Activated CD4-positive, alpha-beta T cell treated with anti-CD3 and anti-CD28 coated beads, Interleukin-2, amount 50 U/mL, for 16 hours (primary cell): ENCODE measurements around the gene ULK2.
A peak's percentile ranks its signal among the peaks of the same experiment; 100 is the strongest.
"Not testable (repeated sequence)": the region's sequence is repeated elsewhere in the genome, so short reads cannot be mapped to it uniquely, and the experiment has no call there.

ENCODE experiments used
- DNase-seq: peaks from one replicate; pipeline ENCODE4 v3.0.0-alpha.2; 2020

The ULK2 gene

GRCh38 chr17:19766016-19766415 lies 101.7 kb downstream of the ULK2 start:
- no peak for DNase-seq

- not testable (repeated sequence) for DNase-seq
These were observed 103.7 kb downstream of the ULK2 start for GRCh38 chr17:19763991-19764390.

- no peak for DNase-seq
These were observed 104.3 kb downstream of the ULK2 start for GRCh38 chr17:19763416-19763815.

- DNase-seq = no peak
These were observed 105.2 kb downstream of the ULK2 start for GRCh38 chr17:19762515-19762961.

GRCh38 chr17:19760746-19761145 lies 107.0 kb downstream of the ULK2 start:
- DNase-seq = no peak

GRCh38 chr17:19759568-19760549 lies 107.9 kb downstream of the ULK2 start:
- no peak for DNase-seq

- no peak for DNase-seq
These were observed 110.1 kb downstream of the ULK2 start for GRCh38 chr17:19757536-19758180.

- no peak for DNase-seq
These were observed 111.2 kb downstream of the ULK2 start for GRCh38 chr17:19756546-19756945.

- no peak for DNase-seq
These were observed 111.8 kb downstream of the ULK2 start for GRCh38 chr17:19755821-19756510.

GRCh38 chr17:19755392-19755791 lies 112.3 kb downstream of the ULK2 start:
- no peak for DNase-seq

GRCh38 chr17:19753661-19754463 lies 113.9 kb downstream of the ULK2 start:
- no peak for DNase-seq

- no peak for DNase-seq
These were observed 114.7 kb downstream of the ULK2 start for GRCh38 chr17:19753051-19753509.

GRCh38 chr17:19752216-19753050 lies 115.3 kb downstream of the ULK2 start:
- no peak for DNase-seq

GRCh38 chr17:19750835-19751234 lies 116.9 kb downstream of the ULK2 start:
- no peak for DNase-seq

- DNase-seq = peak; percentile 6
These were observed 117.6 kb downstream of the ULK2 start for GRCh38 chr17:19750020-19750572.

GRCh38 chr17:19748807-19749193 lies 118.9 kb downstream of the ULK2 start:
- DNase-seq = no peak

GRCh38 chr17:19747829-19748806 lies 119.6 kb downstream of the ULK2 start, which contains the start of gene ALDH3A1:
ALDH3A1 (minus strand) TSS chr17:19748298; CDS start chr17:19745129, 3,169 bp downstream.
- no peak for DNase-seq

GRCh38 chr17:19747159-19747719 lies 120.5 kb downstream of the ULK2 start:
- DNase-seq = no peak

- DNase-seq = no peak
These were observed 121.2 kb downstream of the ULK2 start for GRCh38 chr17:19746517-19746916.
